PFSK-1 (cell line): ENCODE measurements around the gene FAM131B.

Experiments used
- POLR2AphosphoS5 ChIP-seq: IDR thresholded peaks from 2 replicates; pipeline ENCODE4 v1.6.1; 2012; ENCODE audit warnings: low read depth, mild to moderate bottlenecking, control low read depth, low read length, moderate library complexity
- REST ChIP-seq, 2 experiments: IDR thresholded peaks; 2 replicates each; pipeline versions ENCODE4 v1.6.1 to v1.8.0; 2011 to 2012; ENCODE audit warnings: low read depth in 2 of 2, low read length in 2 of 2, control low read depth in 1 of 2, inconsistent platforms in 1 of 2, mild to moderate bottlenecking in 1 of 2, moderate library complexity in 1 of 2; ENCODE audit not compliant: insufficient read depth in 1 of 2
- SIN3A ChIP-seq: IDR thresholded peaks from 2 replicates; pipeline ENCODE4 v1.6.1; 2012; ENCODE audit warnings: mild to moderate bottlenecking, low read length, moderate library complexity, borderline replicate concordance; ENCODE audit not compliant: insufficient read depth
- TAF1 ChIP-seq: IDR thresholded peaks from 2 replicates; pipeline ENCODE4 v1.6.1; 2012; ENCODE audit warnings: low read length, control low read depth, borderline replicate concordance; ENCODE audit not compliant: insufficient read depth

GRCh38 chr7:143360788-143361551 is 1.5 kb downstream of the FAM131B start:
- no peak for TF ChIP-seq POLR2AphosphoS5
- TF ChIP-seq REST (IDR thresholded peaks at IDR 0.05; ENCODE audit: insufficient read depth in 1 of 2, low read depth in 2 of 2, low read length in 2 of 2) = no peak
- no peak for TF ChIP-seq TAF1
- no peak for TF ChIP-seq SIN3A
